Measurements from ENCODE around the gene GNG5.
"Not testable (repeated sequence)": the region's sequence is repeated elsewhere in the genome, so short reads cannot be mapped to it uniquely, and the experiment has no call there.

The GNG5 gene

DNA sequence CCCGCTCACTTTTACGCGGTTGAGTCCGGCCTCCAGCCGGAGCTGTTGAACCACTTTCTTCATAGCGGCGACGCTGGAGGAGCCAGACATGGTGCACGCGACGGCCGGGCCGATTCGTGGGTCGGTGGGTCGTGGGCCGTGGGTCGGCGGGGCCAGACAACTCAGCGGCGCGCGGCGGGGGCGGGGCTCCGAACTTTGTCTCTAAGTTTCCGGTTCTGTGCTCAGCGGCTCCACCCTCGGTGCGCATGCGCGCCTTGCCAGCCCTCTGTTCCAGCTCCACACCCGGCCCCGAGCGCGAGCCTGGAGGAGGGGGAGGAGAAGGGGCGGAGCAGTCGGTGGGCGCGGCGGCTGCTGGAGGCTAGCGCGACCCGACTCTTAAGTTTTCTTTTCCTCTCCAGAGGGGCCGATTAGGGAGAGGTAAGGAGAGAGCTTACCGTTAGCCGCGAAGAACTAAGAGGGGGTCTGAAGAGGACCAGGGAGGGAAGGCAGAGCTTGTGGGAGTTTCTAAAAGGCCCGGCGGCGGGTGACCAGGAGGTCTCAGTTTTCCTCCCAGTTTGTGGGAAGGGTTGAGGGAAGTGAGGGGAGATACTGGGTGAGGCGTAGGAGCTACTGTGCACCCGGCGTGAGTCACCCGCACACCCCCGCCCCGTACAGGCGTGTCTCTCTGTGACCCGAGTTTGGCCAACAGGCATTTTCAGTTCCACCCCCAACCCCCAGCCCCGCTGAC lies at the start of gene GNG5, which contains the start of gene SPATA1:
GNG5 (minus strand) TSS at position 580 of the 727 bp plus-strand sequence; CDS start at position 90, 490 bp downstream.
SPATA1 (plus strand) TSS at position 385 of the 727 bp plus-strand sequence. CDS start 9,974 bp downstream, outside the sequence.
- DNase-seq (ENCODE audit: insufficient read length, low spot score) (peak; percentile 93), FAIRE-seq (peak; percentile 77)

DNA sequence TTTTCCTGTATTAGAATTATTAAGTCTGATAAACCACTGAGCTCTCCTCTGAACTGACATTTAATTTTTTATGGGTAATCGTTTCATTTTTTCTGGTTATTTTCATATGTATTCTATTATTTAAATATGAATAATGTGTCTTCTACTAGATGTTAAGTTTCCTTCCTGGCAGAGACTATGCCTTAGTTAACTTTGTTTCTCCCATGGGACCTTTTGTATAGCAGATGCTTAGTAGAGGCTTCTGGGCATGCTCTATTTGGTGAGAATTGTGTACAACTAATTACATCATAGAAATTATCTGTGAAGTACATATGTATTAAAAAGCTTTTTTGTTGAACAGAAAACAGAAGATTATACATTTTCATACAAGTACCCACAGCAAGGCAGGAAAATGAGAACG lies 44.4 kb upstream of the GNG5 start:
- no peak for FAIRE-seq
- no peak for DNase-seq (ENCODE audit: insufficient read length, low spot score)

DNA sequence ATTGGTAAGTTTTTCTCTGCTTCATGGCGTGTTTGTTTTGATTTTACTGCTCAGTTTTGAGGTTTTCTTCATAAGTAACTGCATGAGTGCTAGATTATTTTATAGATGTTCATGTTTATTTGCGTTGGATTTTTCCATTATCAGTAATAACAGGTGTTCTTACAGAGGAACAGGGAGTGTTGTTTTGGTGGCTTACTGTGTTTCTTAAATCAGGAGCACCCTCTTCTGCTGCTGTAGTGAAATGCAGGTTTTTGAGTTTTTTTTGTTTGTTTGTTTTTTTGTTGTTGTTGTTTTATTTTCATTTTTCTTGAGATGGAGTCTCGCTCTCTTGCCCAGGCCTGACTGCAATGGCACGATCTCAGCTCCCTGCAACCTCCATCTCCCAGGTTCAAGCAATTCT lies 35.3 kb upstream of the GNG5 start:
- no peak for FAIRE-seq
- DNase-seq (ENCODE audit: insufficient read length, low spot score), result no peak

DNA sequence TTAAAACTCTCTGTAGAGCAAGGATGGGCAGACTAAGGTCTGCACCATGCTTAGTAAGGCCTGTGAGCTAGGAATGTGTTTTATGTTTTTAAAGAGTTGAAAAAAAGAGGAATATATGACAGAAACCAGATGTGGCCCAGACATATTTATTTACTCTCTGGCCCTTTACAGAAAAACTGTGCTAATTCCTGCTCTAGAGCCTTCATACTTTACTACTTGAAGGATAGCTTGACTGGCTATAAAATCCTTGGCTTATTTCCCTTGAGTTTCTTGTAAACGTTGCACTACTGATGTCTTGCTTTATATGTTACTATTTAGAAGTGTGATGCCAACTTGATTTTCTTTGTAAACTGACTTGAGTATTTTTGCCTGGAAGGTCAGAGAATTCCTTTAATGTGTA lies 34.4 kb upstream of the GNG5 start:
- no peak for DNase-seq (ENCODE audit: insufficient read length, low spot score)
- FAIRE-seq, result no peak

DNA sequence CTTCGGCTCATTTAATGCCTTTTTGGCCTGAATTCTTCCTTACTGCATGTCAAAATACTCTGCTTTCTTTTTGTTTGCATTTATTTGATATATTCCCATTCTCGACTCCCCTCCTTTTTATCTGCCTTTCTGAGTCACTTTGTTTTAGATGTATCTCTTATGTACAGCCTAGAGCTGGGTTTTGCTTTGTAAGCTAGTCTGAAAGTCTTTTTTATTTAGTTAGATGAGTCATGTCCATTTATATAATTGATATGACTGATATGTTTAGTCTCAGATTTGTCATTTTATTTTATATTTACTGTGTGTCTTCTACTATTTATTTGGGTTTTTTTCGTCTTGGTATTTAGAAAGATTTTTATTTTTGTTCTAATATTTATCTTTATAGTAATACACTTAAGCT lies 33.6 kb upstream of the GNG5 start:
- DNase-seq (ENCODE audit: insufficient read length, low spot score), result no peak
- FAIRE-seq, result no peak

DNA sequence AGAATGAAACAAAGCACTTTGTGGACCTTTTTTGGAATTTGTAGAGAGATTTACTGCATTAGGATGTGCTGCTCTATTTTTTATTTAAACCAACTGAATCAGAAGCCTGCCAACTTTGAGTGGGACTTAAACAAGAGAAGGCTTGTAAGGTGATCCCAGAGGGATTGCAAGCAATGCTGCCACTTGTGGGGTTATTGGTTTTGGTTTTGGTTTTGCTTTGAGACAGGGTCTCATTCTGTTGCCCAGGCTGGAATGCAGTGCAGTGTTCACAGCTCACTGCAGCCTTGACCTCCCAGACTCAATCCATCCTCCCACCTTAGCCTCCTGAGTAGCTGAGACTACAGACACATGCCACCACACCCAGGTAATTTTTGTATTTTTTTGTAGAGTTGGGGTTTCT lies 32.2 kb upstream of the GNG5 start:
- DNase-seq (ENCODE audit: insufficient read length, low spot score), result no peak
- FAIRE-seq, result no peak

DNA sequence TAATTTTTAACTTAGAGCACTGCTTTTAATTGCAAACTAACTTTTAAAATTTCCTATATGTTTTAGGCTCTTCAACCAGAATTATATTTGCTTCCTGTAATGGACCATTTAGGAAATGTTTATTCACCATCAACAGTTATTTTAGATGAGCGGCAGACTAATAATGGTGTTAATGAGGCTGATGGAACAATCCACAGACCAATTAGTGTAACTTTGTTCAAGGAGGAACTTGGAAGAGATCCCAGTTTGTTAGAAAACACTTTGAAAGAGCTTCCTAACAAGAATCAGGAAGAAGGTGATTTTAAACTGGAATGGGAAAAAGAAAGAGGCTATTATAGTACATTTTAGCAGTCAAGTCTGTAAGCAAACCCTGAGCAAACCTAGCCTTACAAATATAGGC lies 19.4 kb upstream of the GNG5 start:
- DNase-seq (ENCODE audit: insufficient read length, low spot score) (no peak), FAIRE-seq (no peak)

DNA sequence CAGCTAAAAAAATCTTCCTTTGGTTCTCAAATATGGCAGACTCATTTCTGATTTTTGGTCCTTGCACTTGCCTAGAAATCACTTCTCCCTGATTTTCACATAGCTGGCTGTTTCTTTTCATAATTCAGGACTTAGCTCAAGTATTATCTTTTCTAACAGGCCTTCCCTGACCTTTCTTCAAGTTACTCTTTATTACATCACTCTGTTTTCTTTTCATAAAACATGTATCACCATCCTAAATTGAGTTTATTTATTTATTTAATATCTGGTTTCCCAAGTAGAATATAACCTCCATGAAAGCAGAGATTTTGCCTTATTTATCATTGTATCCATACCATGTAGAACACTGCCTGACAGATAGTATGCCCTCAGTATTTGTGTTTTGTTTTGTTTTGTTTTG lies 18.2 kb upstream of the GNG5 start:
- no peak for FAIRE-seq
- no peak for DNase-seq (ENCODE audit: insufficient read length, low spot score)

DNA sequence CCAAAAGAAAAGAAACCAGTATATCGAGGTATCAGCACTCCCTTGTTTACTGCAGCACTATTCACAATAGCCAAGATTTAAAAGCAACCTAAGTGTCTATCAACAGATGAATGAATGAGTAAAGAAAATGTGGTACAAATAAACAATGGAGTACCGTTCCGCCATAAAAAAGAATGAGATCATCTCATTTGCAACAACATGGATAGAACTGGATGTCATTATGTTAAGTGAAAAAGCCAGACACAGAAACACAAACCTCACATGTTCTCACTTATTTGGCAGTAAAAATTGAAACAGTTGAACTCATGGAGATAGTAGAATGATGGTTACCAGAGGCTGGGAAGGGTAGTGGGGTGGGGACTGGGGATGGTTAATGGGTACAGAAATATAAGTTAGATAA lies 4.3 kb upstream of the GNG5 start:
- FAIRE-seq (no peak), DNase-seq (ENCODE audit: insufficient read length, low spot score) (no peak)

DNA sequence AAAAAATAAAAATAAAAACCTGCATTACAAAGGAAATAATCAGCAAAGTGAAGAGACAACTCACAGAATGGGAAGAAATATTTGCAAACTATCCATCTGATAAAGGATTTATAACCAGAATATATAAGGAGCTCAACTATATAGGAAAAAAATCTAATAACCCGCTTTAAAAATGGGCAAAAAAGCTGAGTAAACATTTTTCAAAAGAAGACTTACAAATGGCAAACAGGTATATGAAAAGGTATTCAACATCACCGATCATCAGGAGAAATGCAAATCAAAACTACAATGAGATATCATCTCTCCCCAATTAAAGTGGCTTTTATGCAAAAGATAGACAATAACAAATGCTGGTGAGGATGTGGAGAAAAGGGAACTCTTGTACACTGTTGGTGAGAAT lies 3.8 kb upstream of the GNG5 start:
- FAIRE-seq, result no peak
- no peak for DNase-seq (ENCODE audit: insufficient read length, low spot score)

DNA sequence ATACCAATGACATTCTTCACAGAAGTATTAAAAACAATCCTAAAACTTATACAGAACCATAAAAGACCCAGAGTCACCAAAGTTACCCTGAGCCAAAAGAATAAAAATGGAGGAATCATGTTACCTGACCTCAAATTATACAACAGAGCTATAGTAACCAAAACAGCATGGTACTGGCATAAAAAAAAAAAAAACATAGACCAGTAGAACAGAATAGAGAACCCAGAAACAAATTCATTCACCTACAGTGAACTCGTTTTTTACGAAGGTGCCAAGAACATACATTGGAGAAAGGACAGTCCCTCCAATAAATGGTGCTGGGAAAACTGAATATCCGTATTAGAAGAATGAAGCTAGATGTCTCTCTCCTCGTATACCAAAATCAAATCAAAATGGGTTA lies 2.6 kb upstream of the GNG5 start:
- FAIRE-seq (no peak), DNase-seq (ENCODE audit: insufficient read length, low spot score) (no peak)

DNA sequence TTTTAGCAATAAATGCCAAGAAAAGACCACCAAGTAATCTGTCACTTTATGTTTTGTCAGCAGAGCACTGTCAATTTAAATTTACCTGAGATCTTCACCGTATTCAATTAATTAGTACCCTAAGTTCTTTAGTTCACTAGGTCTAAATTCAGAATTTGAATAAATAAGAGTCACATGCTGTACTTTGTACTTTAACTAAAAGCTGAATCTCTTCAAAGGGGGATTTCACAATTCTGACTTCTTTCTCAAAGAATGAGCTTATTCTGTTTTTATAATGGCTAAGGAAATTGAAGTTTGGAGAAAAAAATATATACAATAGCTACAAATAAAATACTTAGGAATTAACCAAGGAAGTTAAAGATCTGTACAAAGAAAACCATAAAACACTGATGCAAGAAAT lies 2.1 kb upstream of the GNG5 start:
- FAIRE-seq, result no peak
- no peak for DNase-seq (ENCODE audit: insufficient read length, low spot score)

DNA sequence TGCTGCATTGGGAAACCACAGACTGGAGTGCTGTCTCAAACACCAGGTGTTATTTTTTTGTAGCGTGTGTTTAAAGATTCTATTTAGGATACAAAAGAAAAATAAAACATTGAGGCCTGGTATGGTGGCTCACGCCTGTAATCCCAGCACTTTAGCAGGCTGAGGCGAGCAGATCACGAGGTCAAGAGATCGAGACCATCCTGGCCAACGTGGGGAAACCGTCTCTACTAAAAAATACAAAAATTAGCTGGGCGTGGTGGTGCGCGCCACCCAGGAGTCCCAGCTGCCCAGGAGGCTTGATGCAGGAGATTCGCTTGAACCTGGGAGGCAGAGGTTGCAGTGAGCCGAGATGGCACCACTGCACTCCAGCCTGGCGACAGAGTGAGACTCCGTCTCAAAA lies 1.5 kb upstream of the GNG5 start:
- not testable (repeated sequence) for DNase-seq (ENCODE audit: insufficient read length, low spot score); FAIRE-seq

DNA sequence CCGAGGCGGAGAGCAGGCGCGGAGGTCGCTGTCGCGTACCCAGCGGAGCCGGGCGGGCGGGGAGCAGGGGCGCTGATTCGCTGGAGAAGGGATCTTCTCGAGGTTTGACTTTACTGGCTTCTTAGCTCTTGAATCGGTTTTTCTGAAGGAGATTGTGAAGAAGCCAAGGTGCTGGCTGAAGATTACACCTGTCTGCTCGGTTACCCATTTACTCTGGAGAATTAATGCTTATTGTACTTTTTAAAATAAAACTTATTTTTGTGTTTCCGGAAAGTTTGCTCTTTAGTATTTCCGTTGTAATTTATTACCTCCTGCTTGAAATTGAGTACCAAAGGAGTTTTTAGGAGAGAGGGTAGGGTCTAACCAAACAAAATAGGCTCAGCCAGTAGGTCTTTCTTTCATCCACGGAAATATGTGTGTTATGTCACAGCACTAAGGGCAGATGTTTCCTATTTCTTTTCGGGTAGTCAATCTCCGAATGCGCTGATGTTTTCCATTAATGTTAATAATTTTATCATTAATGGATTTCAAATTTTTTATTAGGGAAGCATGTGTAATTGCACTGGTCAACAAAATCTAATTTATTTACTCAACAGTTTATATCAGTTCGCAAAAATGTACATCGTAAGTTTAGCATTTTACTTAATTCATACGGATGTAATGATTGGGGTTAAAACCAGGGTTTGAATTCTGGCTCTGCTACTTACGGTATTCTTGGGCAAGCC lies 510 bp upstream of the GNG5 start:
- no peak for FAIRE-seq

DNA sequence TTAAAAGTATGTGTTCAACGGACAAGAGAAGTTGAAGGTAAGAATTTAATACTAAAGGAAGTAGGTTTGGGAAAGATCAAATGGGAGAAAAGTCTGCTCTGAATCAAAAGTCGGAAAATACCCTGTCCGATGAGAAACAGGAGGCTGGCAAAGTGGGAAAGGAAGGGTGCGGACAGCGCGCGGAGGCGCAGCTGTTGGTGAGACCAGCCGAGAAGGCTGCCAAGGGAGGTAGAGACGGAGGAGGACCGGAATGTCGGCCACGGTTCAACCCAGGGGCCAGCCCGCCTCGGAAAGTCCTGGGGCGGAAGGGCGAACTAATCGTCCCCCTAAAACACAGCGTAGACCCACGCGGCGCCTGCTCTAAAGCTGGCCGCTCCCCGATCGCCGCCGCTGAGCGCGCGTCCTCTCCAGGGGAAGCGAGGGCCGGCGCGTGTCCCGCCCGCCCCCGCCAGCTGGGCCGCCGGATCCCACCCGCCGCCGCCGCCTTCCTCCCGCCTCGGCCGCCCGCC lies 834 bp downstream of the GNG5 start:
- FAIRE-seq, result no peak

More for the DNA sequence above, 510 bp upstream of the GNG5 start:
- peak; percentile 3 for DNase-seq (ENCODE audit: insufficient read length, low spot score)

DNA sequence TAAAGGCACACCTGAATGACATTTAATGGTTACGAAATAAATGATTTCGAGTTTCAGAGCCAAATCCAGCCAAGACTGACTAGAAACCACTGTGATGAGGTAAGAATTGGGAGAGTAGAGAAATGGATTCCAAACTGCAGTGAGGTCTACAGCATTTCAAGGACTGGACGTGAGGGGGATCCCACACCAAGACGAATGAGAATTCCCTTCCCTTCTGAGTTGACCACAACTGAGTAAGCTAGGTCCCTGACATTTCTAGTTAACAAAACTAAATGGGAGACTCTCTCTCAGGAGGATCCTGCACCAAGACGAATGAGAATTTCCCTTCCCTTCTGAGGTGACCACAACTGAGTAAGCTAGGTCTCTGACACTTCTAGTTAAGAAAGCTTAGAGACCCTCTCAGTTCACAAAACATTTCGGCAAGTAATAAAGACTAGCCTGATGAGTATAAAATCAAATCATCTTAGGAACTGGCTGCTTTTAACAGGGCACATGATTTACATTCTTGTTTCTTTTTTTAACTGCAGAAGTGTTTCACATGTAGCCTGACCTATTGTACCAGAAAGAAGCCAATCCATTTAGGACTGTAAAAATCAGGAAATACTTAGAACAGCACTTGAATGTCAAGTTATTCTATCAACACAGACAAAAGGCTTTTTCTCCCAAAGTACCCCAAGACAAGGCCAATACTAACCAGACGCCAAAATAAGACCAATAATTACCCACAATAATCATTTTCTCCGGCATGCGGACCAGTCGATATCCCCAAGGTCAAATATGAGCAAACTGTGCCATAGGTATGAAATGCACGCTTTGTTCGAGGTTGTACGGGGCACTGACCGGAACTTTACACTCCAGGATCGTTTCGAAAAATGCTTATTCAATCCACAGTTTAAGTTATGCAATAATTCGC lies 1.5 kb downstream of the GNG5 start:
- DNase-seq (ENCODE audit: insufficient read length, low spot score), result peak; percentile 6
- FAIRE-seq, result no peak

More for the DNA sequence above, 834 bp downstream of the GNG5 start:
- peak; percentile 11 for DNase-seq (ENCODE audit: insufficient read length, low spot score)

DNA sequence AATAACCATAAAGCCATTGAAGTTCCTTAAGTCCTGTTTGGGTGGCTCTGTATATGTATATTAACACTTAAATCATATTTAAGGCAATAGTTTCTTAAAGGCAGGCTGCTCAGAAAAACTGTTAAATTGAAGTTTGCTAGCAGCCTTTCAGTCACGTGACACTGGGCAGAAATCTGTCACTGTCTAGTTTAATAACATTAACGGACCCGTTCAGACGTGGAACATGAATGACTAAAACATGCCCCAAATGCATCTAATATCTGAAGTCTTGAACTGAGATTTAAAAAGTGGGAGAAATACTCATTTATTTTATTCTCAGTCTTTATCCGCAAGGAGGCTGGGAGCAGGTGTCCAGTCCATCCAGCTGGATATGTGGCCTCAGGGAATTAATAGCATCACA lies 3.5 kb downstream of the GNG5 start:
- DNase-seq (ENCODE audit: insufficient read length, low spot score), result no peak
- no peak for FAIRE-seq

DNA sequence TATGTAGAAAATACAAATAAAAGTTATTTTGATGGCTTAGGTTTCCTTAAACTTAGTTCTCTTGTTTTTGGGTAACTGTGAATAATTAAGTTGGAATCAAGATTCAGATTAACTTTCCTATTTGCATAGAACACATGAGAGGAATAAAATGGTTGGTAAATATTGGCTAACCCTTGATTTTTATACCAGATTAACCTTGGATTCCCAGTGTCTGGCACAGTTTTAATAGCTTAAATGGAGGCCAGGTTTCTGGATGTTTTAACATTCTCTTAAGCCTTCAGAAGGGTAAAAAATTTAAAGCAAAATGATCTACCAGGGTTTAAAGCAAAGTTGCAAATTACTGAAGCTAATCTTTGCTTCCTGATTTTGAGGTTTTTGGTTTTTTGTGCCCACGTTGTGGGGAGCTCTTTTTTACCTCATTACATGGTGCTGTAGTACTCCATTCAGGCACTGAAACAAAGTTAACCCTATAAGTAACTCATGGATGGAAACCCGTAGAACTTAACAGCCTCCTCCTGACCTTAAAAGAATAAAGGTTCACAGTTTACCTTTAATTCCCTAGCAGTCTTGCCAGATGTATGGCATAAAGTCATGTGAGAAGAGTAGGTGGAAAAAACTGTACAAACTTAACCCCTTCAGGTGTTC lies 8.6 kb downstream of the GNG5 start:
- FAIRE-seq, result no peak
- DNase-seq (ENCODE audit: insufficient read length, low spot score), result no peak

DNA sequence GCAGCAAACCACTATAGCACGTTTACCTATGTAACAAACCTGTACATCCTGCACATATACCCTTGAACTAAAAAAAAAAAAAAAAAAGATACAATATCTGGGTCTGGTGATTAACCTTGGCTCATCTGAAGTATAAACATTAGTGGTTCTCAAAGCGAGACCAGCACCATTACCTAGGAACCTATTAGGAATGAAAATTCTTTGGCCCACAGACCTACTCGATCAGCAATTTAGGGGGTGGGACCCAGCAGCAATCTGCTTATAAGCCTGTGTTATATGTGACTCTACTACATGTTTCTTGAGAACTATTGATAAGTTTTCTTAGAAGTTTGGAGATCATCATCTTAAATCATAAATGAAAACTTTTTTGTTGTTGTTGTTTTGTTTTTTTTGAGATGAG lies 9.9 kb downstream of the GNG5 start:
- DNase-seq (ENCODE audit: insufficient read length, low spot score) (no peak), FAIRE-seq (no peak)

DNA sequence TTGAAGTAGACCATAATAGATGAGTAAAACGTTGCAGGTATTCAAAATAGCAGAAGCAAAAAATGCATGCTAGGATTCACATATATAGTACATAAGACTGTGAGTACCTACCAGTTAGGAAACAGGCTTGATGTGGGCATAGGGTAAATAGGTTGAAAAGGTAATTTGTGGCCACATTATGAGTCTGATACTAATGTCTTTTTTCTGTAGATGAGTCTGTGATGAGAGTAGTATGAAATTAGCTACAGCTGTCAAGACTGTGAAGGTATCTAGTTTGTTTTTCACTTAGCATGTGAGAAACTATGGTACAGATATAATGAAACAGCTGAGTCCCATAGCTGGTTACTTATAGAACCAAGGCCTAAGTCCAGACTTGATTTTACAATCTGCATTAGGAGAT lies 12.6 kb downstream of the GNG5 start:
- FAIRE-seq (no peak), DNase-seq (ENCODE audit: insufficient read length, low spot score) (no peak)
